G401 (cell line): ENCODE measurements around the gene PROC. TPM values are rescaled to one million over a fixed set of nuclear protein-coding genes. Genes with fewer than 3 reads are reported as not detected.

Source experiments
- DNase-seq: peaks from one replicate; pipeline ENCODE4 v3.0.0-alpha.2; 2015; ENCODE audit warnings: low spot score
- in situ Hi-C: cut with HindIII; loops from 2 replicates; pipeline ENCODE4 v1.10.0; 2016; ENCODE audit warnings: low sequenced_read_pairs, mixed read lengths
- total RNA-seq: library from RNA; depleted of rRNA; stranded (reverse); fragments of >200 nt; shearing (Covaris generic); gene quantifications from 2 replicates; pipeline ENCODE4 v1.2.3, GENCODE V29; 2014; rRNA removed

PROC gene
- total RNA-seq = 0.37 TPM in 1 of 2 replicates, not detected in the other

- in situ Hi-C loops = loop anchor here (10.0 kb wide), 1 partner anchor 64 kb away; no protein-coding TSS in a partner anchor
- no peak for DNase-seq
Measured at GRCh38 chr2:127418300-127419111, at the start of gene PROC. TSS of gene PROC (plus strand) at chr2:127418427. CDS start at chr2:127419943, 1,516 bp downstream.

GRCh38 chr2:127370010-127370409 is 48.2 kb upstream of the PROC start:
- no peak for DNase-seq
- in situ Hi-C loops = no loop called here

DNA sequence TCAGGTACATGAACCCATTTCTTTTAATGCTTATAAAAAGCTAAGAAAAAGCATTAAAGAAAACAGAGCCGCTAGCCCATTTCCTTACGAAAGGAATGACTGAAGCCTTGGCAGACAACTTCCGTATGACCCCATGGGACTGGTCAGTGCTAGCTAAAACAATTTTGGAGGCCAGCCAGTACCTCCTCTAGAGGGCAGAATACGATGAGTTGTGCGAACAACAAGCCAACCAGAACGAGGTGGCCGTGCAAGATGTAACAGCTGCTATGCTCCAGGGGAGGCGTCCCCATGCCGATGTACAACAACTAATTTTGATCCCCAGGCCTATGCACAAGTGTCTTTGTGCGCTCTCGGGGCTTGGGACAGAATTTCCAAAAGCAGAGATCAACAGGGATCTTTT is 47.2 kb upstream of the PROC start:
- in situ Hi-C loops = no loop called here
- peak; percentile 19 for DNase-seq

- no peak for DNase-seq
- in situ Hi-C loops = no loop called here
Measured at GRCh38 chr2:127373362-127374083, 44.7 kb upstream of the PROC start.

- DNase-seq = no peak
- in situ Hi-C loops = no loop called here
Measured at GRCh38 chr2:127376257-127376656, 42.0 kb upstream of the PROC start.

DNA sequence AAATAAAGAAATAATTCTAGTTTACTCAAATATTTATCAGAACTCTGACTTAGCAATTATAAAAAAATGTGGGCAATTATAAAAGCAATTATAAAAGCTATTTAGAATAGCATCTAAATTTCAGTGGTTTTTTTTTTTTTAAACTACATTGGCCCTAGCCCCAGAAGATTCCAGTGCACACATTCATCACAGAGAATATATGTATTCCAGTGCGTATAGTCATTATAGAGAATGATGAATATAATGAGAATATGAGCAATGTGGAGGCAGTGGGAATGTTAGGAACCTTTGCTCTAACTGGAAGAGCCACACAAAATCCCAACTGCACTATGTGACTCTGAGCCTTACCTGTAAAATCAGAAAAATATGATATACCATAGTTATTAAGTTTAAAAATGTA is 41.0 kb upstream of the PROC start:
- no peak for DNase-seq
- in situ Hi-C loops = no loop called here

- no peak for DNase-seq
- in situ Hi-C loops = no loop called here
Measured at GRCh38 chr2:127378720-127379119, 39.5 kb upstream of the PROC start.

GRCh38 chr2:127379712-127380355 is 38.4 kb upstream of the PROC start:
- DNase-seq = no peak
- in situ Hi-C loops = no loop called here

- in situ Hi-C loops = no loop called here
- no peak for DNase-seq
Measured at GRCh38 chr2:127381762-127382161, 36.5 kb upstream of the PROC start.

DNA sequence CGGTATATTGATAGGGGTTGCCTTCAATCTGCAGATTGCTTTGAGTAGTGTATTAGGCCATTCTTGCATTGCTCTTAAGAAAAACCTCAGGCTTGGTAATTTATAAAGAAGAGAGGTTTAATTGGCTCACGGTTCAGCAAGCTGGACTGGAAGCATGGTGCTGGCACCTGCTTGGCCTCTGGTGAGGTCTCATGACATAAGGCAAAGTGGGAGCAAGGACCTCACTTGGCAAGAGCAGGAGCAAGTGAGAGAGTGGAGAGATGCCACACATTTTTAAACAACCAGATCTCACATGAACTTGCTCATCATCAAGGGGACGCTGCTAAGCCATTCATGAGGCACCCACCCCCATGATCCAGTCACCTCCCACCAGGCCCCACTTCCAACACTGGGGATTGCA is 35.4 kb upstream of the PROC start:
- in situ Hi-C loops = no loop called here

DNA sequence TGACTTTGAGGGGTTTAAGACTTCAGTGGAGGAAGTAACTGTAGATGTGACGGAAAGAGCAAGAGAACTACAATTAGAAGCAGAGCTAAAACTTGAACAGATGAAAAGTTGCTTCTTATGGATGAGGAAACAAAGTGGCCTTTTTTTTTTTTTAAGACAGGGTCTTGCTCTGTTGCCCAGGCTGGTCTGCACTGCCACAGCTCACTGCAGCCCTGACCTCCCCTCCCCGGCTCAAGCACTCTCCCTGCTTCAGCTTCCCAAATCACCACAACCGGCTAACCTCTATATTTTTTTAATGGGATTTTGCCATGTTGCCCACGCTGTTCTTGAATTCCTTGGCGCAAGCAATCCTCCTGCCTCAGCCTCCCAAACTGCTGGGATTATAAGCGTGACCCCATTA is 33.7 kb upstream of the PROC start:
- DNase-seq = no peak
- in situ Hi-C loops = no loop called here

More for the DNA sequence above, 35.4 kb upstream of the PROC start:
- peak; percentile 30 for DNase-seq

DNA sequence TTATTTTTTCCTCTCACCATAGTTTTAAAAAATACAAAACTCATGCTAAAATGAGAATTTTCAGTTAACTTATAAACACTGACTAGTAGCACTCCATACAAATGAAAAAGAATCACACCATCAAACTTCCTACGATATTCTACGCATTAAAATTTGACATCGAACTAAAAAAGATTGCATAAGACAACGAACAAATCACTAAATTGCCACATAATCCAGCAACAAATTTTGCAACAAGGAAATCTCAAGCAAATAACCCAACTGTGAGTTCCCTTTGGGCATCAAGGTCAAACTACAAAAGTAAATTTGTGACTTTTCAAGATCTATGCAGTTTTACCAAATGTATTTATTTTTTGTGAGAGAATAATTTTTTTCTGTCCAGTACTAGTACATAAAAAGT is 32.0 kb upstream of the PROC start:
- in situ Hi-C loops = no loop called here
- no peak for DNase-seq

DNA sequence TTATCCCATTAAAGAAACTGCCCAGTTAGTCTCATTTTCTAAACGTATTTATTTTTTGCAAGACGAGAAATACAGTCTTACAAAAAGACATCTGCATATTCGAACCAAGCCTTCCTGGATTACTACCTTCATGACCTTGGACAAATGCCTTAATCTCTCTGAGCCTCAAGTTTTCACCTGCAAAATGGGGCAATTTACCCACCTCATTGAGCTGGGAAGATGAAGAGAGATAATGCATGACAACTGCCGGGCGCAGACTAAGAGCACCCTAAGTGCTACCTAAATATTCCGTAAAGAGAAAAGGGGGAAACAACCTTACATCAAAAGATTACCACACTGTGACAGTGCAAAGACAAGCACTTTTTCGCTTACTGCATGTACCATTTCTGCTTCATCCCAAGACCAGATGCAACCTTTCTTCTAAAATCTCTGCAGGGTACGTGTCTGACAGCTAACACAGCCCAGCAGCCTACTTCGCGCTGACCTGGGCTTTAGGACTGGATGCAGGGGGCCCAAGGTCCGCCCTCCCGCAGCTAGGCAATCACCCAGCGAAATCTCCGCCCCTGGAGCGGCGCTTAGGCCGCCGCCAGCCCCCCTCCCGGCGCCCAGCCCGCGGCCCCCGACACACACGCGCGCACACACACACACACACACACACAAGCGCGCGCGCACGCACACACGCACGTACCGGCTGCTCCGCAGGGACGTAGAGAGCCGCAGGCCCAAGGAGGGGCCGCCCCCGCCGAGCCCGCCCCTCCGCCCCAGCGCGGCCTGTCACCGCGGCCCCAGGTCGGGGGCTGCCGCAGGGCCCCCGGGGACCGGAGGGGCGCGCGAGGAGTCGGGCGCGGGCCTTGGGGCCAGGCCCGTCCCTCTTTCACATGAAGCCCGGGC is 31.2 kb upstream of the PROC start:
- in situ Hi-C loops = no loop called here
- peak; percentile 83 for DNase-seq

GRCh38 chr2:127387655-127388422 is 30.4 kb upstream of the PROC start, which contains the start of gene MAP3K2:
TSS of gene MAP3K2 (minus strand) at chr2:127387975. CDS start at chr2:127343129, 44,846 bp downstream.
- peak; percentile 89 for DNase-seq
- in situ Hi-C loops = no loop called here

DNA sequence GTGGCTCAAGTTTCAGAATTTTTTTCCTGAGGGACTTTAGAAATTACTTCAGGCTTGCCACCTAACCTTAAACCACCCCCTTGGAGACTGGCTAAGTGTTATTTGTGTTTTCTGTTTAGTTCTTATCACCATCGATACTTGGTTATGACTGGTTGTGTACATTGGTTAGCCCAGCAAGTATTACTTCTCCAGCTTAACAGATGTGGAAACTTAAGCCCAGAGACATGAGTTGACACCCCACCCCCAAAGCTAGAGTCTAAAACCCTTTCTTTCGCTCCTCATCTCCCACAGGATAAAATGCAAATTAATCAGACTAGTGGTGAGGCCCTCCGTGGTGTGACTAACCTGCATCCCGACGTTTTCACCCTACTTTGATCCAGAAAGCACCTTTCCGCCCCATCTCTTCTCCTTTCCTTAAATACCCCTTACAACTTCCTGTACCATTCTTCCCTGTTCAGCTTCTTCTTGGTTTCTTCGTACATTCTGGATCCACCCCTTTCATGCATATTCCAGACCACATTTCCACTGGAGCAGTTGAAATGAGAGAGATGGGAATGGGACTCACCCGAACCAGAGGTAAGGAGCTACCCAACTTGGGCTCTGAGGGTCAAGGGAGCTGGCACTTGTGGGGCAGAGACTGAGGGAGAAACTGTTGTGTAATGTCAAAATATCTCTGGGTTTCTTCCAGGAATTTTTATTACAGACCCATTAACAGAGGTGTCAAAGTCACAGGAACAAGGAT is 29.6 kb upstream of the PROC start:
- DNase-seq = no peak
- in situ Hi-C loops = no loop called here

DNA sequence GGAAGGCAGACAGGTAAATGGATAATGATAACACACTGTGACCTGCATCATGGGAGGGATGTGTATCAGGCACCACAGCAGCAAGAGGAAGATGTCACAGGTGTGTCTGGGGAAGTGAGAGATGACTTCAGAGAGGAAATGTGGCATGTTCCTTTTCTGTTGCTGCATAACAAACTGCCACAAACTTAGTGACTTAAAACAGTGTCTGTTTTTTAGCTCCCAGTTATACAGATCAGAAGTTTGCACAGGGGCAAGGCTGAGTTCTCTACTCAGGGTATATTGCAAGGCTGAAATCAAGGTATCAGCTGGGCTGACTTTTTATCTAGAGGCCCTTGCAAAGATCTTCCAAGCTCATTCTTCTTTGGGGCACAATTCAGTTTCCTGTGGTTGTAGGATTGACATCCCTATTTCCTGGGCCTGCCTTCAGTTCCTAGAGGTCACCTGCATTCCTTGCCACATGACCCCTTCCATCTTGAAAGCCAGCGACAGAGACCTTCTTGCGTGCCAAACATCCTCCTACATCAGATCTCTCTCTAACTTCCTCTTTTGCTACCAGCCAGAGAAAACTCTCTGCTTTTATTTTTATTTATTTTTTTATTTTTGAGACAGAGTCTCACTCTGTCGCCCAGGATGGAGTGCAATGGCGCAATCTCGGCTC is 28.3 kb upstream of the PROC start:
- no peak for DNase-seq
- in situ Hi-C loops = no loop called here
